HL-60 (cell line): ENCODE measurements around the gene SCAMP3.
"Not testable (repeated sequence)": the region's sequence is repeated elsewhere in the genome, so short reads cannot be mapped to it uniquely, and the experiment has no call there.

Source experiments
- CTCF ChIP-seq: IDR thresholded peaks from one replicate; pipeline ENCODE4 v1.5.1; 2011; ENCODE audit warnings: low read length, control low read depth, inconsistent platforms; ENCODE audit not compliant: insufficient read depth
- GABPA ChIP-seq: IDR thresholded peaks from 2 replicates; pipeline ENCODE4 v1.6.1; 2012; ENCODE audit warnings: low read depth
- POLR2AphosphoS5 ChIP-seq: IDR thresholded peaks from 2 replicates; pipeline ENCODE4 v1.6.1; 2012; ENCODE audit warnings: low read depth
- REST ChIP-seq: IDR thresholded peaks from 2 replicates; pipeline ENCODE4 v1.6.1; 2012; ENCODE audit warnings: low read depth; ENCODE audit not compliant: insufficient replicate concordance
- SPI1 ChIP-seq: IDR thresholded peaks from 2 replicates; pipeline ENCODE4 v1.6.1; 2012; ENCODE audit warnings: low read depth, mild to moderate bottlenecking, borderline replicate concordance

- TF ChIP-seq POLR2AphosphoS5, CTCF, GABPA, SPI1, REST: not testable (repeated sequence)
Measured at GRCh38 chr1:155231302-155231701, 30.9 kb downstream of the SCAMP3 start.
